A549 (cell line): ENCODE results near the gene CDH4. TPM values are rescaled to one million over a fixed set of nuclear protein-coding genes. Genes with fewer than 3 reads are reported as not detected.

Experiments
- ATAC-seq, 2 experiments: fragments of 200-7000 bp in 1 of 2; fragments of >200 bp in 1 of 2; cut with Nextera tagmentation in 1 of 2; cut with Tn5 transposase in 1 of 2; 3 replicates each; pipeline versions ENCODE4 v1.8.0 to v1.9.1; 2018 to 2020; ENCODE audit warnings: mild to moderate bottlenecking in 1 of 2, moderate library complexity in 1 of 2
- CTCF ChIA-PET: fragments of 300-600 bp; sonication (Branson Sonifier 250); formaldehyde crosslinking; extraction: SDS; loops from one replicate; lab custom pipeline; 2021; ENCODE audit warnings: antibody characterized with exemption, inconsistent platforms; lab: Yijun Ruan, JAX
- POLR2A ChIA-PET: fragments of 350-600 bp; formaldehyde crosslinking; extraction: SDS; loops from one replicate; lab custom pipeline; 2021; ENCODE audit warnings: antibody characterized with exemption, inconsistent platforms; lab: Yijun Ruan, JAX
- DNase-seq, 2 experiments: peaks; one replicate each; pipeline versions ENCODE4 v3.0.0 to v3.0.0-alpha.2; 2011 to 2016; ENCODE audit warnings: low read depth in 1 of 2, low spot score in 1 of 2
- FAIRE-seq: peaks from 2 replicates; lab custom pipeline; 2011; peaks lifted over from hg19 to GRCh38; lab: Jason Lieb, UNC
- H3K27ac ChIP-seq, 2 experiments: fragments of >200 bp; sonication (Bioruptor Twin); formaldehyde crosslinking; 3 replicates each; pipeline ENCODE4 v1.5.1; 2016 to 2017
- H3K4me1 ChIP-seq: fragments of >200 bp; sonication (Bioruptor Twin); formaldehyde crosslinking; 3 replicates; pipeline ENCODE4 v1.6.1; 2016
- H3K4me2 ChIP-seq: fragments of >200 bp; sonication (Bioruptor Twin); formaldehyde crosslinking; 3 replicates; pipeline ENCODE4 v1.6.1; 2016
- H3K4me3 ChIP-seq: fragments of >200 bp; sonication (Bioruptor Twin); formaldehyde crosslinking; 3 replicates; pipeline ENCODE4 v1.5.1; 2016
- H3K9me3 ChIP-seq: fragments of >200 bp; sonication (Bioruptor Twin); formaldehyde crosslinking; 3 replicates; pipeline ENCODE4 v1.6.1; 2016
- CBX2 ChIP-seq: fragments of 200-600 bp; sonication (generic); IDR thresholded peaks from 2 replicates; pipeline ENCODE4 v1.6.1; 2016; ENCODE audit warnings: low read depth, mild to moderate bottlenecking, borderline replicate concordance
- CHD2 ChIP-seq: fragments of 150-350 bp; IDR thresholded peaks from 2 replicates; pipeline ENCODE4 v1.6.1; 2014; ENCODE audit warnings: low read length; ENCODE audit not compliant: partially characterized antibody
- CTCF ChIP-seq: fragments of >200 bp; sonication (Bioruptor Twin); formaldehyde crosslinking; IDR thresholded peaks from 3 replicates; pipeline ENCODE4 v1.5.1; 2016
- ELK1 ChIP-seq: fragments of 150-350 bp; IDR thresholded peaks from 2 replicates; pipeline ENCODE4 v1.6.1; 2014; ENCODE audit warnings: low read depth, mild to moderate bottlenecking, low read length
- EP300 ChIP-seq, 2 experiments: fragments of >200 bp; sonication (Bioruptor Twin); formaldehyde crosslinking; IDR thresholded peaks; 2 replicates in 1 of 2; 3 replicates in 1 of 2; pipeline ENCODE4 v1.6.1; 2016 to 2017
- ESRRA ChIP-seq: fragments of 150-350 bp; IDR thresholded peaks from 2 replicates; pipeline ENCODE4 v1.6.1; 2014; ENCODE audit warnings: mild to moderate bottlenecking, low read length, borderline replicate concordance
- HDAC2 ChIP-seq: fragments of 200-600 bp; sonication (generic); IDR thresholded peaks from 2 replicates; pipeline ENCODE4 v1.6.1; 2016
- HEYL ChIP-seq: fragments of 250-450 bp; sonication (Bioruptor Pico); IDR thresholded peaks from 2 replicates; pipeline ENCODE4 v1.8.0; 2021; ENCODE audit warnings: mild to moderate bottlenecking, moderate library complexity
- HMGXB4 ChIP-seq: fragments of 250-450 bp; sonication (Bioruptor Pico); IDR thresholded peaks from 2 replicates; pipeline ENCODE4 v1.5.0; 2021; ENCODE audit warnings: mild to moderate bottlenecking, moderate library complexity, borderline replicate concordance
- HOXA7 ChIP-seq: fragments of 250-450 bp; sonication (Bioruptor Pico); IDR thresholded peaks from 2 replicates; pipeline ENCODE4 v1.5.0; 2020; ENCODE audit warnings: mild to moderate bottlenecking, moderate library complexity
- HOXB13 ChIP-seq: fragments of 250-450 bp; sonication (Bioruptor Pico); IDR thresholded peaks from 2 replicates; pipeline ENCODE4 v1.5.0; 2020; ENCODE audit warnings: low read depth, mild to moderate bottlenecking, moderate library complexity
- JUN ChIP-seq, 2 experiments: fragments of >200 bp; sonication (Bioruptor Twin); formaldehyde crosslinking; IDR thresholded peaks; 2 replicates in 1 of 2; 3 replicates in 1 of 2; pipeline ENCODE4 v1.6.1; 2016 to 2017
- KDM1A ChIP-seq: fragments of 200-600 bp; sonication (generic); IDR thresholded peaks from 2 replicates; pipeline ENCODE4 v1.6.1; 2016; ENCODE audit warnings: low read depth, mild to moderate bottlenecking
- KDM5A ChIP-seq: fragments of 200-600 bp; sonication (generic); IDR thresholded peaks from 2 replicates; pipeline ENCODE4 v1.6.1; 2016; ENCODE audit warnings: antibody characterized with exemption, mild to moderate bottlenecking
- MAFK ChIP-seq: fragments of 450-650 bp; IDR thresholded peaks from 2 replicates; pipeline ENCODE4 v1.6.1; 2014; ENCODE audit not compliant: partially characterized antibody
- MYC ChIP-seq: IDR thresholded peaks from 2 replicates; pipeline ENCODE4 v1.6.1; 2012; ENCODE audit warnings: mild to moderate bottlenecking, inconsistent platforms, low read length, improper control_type of control experiment, borderline replicate concordance
- PBX3 ChIP-seq: IDR thresholded peaks from 2 replicates; pipeline ENCODE4 v1.6.1; 2012
- REST ChIP-seq: fragments of 200-600 bp; sonication (generic); IDR thresholded peaks from 2 replicates; pipeline ENCODE4 v1.6.1; 2016; ENCODE audit warnings: antibody characterized with exemption, mild to moderate bottlenecking, moderate library complexity
- ZC3H11A ChIP-seq: fragments of 450-650 bp; IDR thresholded peaks from 2 replicates; pipeline ENCODE4 v1.6.1; 2014; ENCODE audit warnings: antibody characterized with exemption, mild to moderate bottlenecking
- ZSCAN20 ChIP-seq: fragments of 250-450 bp; sonication (Bioruptor Pico); IDR thresholded peaks from 2 replicates; pipeline ENCODE4 v1.8.0; 2022; ENCODE audit warnings: mild to moderate bottlenecking, moderate library complexity
- WGBS: methylation state at CpG from one replicate; pipeline ENCODE4 v1.1.6; 2017; ENCODE audit errors: missing lambda C conversion rate; 5-methylcytosine and 5-hydroxymethylcytosine counted together
- polyA plus RNA-seq, 4 experiments: library from polyadenylated mRNA; depleted of rRNA in 3 of 4; stranded (reverse); fragments of >200 nt; fragmentation: RNase III in 1 of 4; extraction: RNeasy Plus Mini Kit Qiagen cat#74134 plus additional on column Dnase treatment in 1 of 4; gene quantifications; 2 replicates in 3 of 4; 3 replicates in 1 of 4; pipeline ENCODE4 v1.2.3, GENCODE V29; 2011 to 2017

Gene CDH4
- polyA plus RNA-seq, 2 of the 4 experiments (the other 2 are of a cell fraction), result 3.4 to 10.3 TPM

- 70% methylated on average over 5 of the region's 5 CpGs for WGBS
- CTCF ChIA-PET, result no interaction called here
- H3K4me3 ChIP-seq, result no peak overlapping the region
- H3K4me2 ChIP-seq, result no peak overlapping the region
- POLR2A ChIA-PET, result no interaction called here
- no peak overlapping the region for H3K27ac ChIP-seq
- TF ChIP-seq CTCF, result no peak
- no peak for TF ChIP-seq ELK1
- TF ChIP-seq ESRRA, result no peak
- no peak for TF ChIP-seq REST
- no peak for TF ChIP-seq KDM1A
- no peak for TF ChIP-seq ZC3H11A
- TF ChIP-seq MAFK, result no peak
- no peak for TF ChIP-seq MYC
- no peak for TF ChIP-seq HDAC2
- no peak for TF ChIP-seq CBX2
- no peak for TF ChIP-seq PBX3
- TF ChIP-seq ZSCAN20, result no peak
- TF ChIP-seq CHD2, result no peak
- TF ChIP-seq HOXB13 (CRISPR knock-in tag), result no peak
- TF ChIP-seq EP300 (IDR thresholded peaks at IDR 0.05), result no peak
- TF ChIP-seq KDM5A, result no peak
- TF ChIP-seq HMGXB4 (CRISPR knock-in tag), result no peak
- TF ChIP-seq HOXA7 (CRISPR knock-in tag), result no peak
- TF ChIP-seq HEYL, result no peak
- no peak for TF ChIP-seq JUN (IDR thresholded peaks at IDR 0.05)
- TF ChIP-seq, all 56 proteins: peak for 0
- FAIRE-seq (no peak), DNase-seq (no peak), ATAC-seq (no peak)
- Histone ChIP-seq H3K4me1 (no peaks in the 10 kb centered on the region), H3K9me3 (no peaks in the 10 kb centered on the region)
Observed at GRCh38 chr20:61284752-61285151, 32.7 kb downstream of the CDH4 start.
